Dermis microvascular lymphatic vessel endothelial cell (primary cell): Measurements from ENCODE around the gene MTIF3. TPM values are rescaled to one million over a fixed set of nuclear protein-coding genes. Genes with fewer than 3 reads are reported as not detected.

Experiments used
- DNase-seq, 2 donors: peaks; one replicate each; pipeline versions ENCODE4 v3.0.0 to v3.0.0-alpha.2; 2010; ENCODE audit warnings: low read depth in 2 of 2
- total RNA-seq: library from RNA; depleted of rRNA; stranded (reverse); fragments of >200 nt; gene quantifications from 2 replicates; pipeline ENCODE4 v1.2.1, GENCODE V29; 2014

MTIF3 gene
- total RNA-seq, 1 donor from 2014 or later, result 33.9 TPM

GRCh38 chr13:27455331-27455855, 5.0 kb upstream of the MTIF3 start:
- no peak for DNase-seq

DNA sequence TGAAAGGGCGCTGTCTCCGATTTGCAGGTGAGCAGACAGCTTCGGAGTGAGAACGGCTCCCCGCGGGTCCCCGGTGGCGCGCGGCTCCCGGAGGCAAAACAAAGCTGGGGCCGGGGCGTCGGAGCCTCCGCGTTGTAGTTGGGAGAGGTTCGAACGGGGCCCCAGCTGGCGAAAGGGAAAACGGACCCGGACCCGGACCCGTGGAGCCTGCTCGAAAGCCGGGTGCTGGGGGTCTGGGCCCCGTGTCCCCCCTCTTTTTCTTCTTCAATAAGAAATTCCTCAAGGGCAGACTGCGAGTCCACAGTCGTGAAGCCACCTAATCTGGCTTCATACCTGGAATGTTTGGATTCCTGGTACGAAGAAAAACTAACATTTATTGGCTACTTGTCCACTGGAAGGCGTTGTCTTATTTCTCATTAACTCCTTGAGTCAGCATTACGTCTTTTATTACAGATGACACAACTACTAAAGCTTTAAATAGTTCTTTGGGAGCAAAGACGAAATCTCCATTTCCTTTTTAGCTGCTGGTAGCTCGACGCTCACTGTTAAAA, 632 bp upstream of the MTIF3 start:
- peak in 1 of 2 donors; percentile 19 for DNase-seq

- DNase-seq, result no peak
Measured at GRCh38 chr13:27449081-27449603, 1.2 kb downstream of the MTIF3 start.

DNA sequence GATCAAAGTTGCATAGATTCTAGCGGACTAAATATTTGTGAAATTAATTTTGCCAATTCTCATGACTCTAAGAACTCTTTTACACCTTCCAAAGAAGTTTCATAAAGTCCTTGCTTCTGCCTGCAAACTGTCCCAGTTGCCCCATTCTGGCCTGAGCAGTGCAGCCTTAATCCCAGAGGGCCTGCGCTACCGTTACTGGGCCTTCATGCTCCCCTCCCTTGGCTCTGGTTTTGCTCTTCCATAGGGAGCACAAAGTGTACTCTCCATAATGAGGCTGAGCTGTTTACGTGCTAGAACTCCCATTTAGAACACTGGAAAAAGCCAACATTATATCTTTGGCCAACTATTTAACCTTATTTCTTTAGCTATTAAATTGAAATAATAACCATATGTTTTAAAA, 2.1 kb downstream of the MTIF3 start:
- DNase-seq, result no peak

DNA sequence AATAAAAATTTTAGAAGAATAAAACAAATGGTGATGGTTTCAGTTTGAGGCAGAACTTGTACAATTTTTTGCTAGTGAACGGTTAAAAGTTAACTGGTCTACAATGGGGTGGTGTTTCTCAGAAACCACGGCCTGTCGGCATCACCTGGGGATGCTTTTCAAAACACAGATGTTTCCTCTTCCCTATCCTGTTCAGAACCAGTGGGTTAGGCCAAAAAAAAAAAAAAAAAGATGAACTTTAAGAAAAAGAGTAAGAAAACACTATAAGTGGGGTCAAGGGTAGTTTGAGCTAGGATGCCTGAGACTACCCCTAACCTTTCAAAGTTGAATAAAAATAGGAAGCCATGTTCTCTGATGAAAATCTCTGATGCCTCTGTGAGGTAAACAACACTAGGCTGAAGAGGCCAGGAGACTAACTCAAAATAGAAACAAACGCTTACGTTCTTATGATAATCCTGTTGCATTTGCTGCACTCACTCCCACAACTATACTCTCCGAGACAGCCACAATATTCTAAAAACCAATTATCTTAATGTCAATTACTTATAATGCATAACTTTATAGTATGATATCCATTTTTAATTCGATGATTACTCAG, 3.3 kb downstream of the MTIF3 start:
- peak; percentile 71 to 79 for DNase-seq

GRCh38 chr13:27442797-27443196, 7.6 kb downstream of the MTIF3 start:
- no peak for DNase-seq

DNA sequence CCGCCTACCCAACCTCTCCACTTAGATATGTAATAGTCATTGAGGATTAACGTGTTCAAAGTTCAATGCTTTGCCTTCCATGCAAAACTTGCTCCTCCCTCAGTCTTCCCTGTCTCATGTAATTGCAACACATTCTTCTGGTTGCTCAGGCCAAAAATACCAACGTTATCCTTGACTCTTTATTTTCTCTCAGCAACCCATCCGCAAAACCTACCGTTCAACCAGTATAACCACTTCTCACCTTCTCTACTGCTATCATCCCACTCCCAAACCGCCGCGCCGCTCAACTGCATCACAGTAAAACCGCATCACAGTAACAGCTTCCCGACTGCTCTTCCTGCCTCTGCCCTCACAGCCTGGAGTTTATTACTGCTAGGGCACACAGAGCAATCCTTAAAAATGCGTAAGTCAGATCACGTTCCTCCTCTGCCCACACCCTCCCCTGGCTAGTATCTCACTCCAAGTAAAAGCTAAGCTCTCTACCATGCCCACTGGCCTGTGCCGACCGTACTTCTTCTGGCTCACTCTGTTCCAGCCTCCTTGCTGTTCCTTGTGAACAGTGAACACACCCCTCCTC, 8.2 kb downstream of the MTIF3 start:
- DNase-seq, result no peak

- no peak for DNase-seq
Measured at GRCh38 chr13:27440408-27440807, 10.0 kb downstream of the MTIF3 start.

GRCh38 chr13:27437126-27437525, 13.2 kb downstream of the MTIF3 start:
- DNase-seq, result no peak

GRCh38 chr13:27432611-27433210, 17.7 kb downstream of the MTIF3 start:
- no peak for DNase-seq

- DNase-seq, result no peak
Measured at GRCh38 chr13:27432180-27432579, 18.2 kb downstream of the MTIF3 start.

- no peak for DNase-seq
Measured at GRCh38 chr13:27428160-27428559, 22.2 kb downstream of the MTIF3 start.

DNA sequence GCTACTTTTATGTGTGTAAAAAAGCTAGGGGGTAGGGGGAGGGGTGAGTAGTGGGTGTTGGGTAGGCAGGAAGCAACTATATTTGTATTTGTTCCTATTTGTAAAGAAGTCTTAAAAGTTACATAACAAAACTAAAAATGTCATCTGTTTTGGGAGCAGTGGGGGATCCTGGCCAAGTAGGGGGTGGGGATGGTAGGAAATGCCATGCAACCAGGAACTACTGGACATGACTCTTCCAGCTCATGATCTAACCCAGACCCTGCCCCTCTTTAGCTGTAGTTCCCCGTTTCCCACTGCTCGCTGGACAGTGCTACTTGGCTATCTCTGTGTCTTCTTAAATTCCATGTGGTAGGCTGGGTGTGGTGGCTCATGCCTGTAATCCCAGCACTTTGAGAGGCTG, 22.7 kb downstream of the MTIF3 start:
- peak in 1 of 2 donors; percentile 22 for DNase-seq

DNA sequence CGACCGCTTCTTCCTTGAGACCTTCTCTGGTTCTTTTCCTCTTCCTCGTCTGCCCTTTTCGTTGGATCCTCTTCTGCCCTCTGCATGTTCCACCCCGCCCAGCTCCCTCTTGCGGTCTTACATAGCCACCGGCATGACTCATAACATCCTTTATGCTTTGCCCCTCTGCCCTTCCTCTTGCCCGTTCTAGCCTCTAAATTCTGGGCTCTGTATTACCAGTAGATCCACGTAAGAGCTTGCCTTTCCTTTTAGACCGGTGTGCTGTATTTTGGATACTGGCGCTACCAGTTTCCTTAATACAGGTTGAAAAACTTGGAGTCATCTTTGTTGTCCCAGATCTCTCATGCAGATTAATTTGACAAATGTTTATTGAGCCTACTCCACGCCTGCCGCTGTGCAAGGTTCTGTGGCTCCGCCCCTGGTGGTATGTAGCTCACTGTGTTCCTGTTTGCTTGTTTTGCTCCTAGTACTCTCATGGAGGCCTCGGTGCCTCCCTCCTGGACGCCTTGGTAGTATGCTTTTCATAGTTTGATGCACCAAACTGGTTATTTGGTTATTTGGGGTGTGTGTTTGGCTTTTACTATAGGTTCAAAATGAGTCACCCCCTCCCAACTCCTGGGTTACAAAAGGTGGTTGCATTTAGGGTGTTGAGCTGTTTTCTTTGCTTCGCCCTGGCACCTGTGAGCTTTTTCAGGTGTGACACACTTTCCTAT, 24.3 kb downstream of the MTIF3 start:
- peak; percentile 76 to 92 for DNase-seq

- peak in 1 of 2 donors; percentile 15 for DNase-seq
Measured at GRCh38 chr13:27425158-27425917, 25.0 kb downstream of the MTIF3 start.

GRCh38 chr13:27424246-27425157, 25.9 kb downstream of the MTIF3 start, which contains the start of gene GTF3A:
TSS of gene GTF3A (plus strand) at chr13:27424619.
- peak; percentile 71 to 88 for DNase-seq

GRCh38 chr13:27423333-27423732, 27.0 kb downstream of the MTIF3 start:
- no peak for DNase-seq

DNA sequence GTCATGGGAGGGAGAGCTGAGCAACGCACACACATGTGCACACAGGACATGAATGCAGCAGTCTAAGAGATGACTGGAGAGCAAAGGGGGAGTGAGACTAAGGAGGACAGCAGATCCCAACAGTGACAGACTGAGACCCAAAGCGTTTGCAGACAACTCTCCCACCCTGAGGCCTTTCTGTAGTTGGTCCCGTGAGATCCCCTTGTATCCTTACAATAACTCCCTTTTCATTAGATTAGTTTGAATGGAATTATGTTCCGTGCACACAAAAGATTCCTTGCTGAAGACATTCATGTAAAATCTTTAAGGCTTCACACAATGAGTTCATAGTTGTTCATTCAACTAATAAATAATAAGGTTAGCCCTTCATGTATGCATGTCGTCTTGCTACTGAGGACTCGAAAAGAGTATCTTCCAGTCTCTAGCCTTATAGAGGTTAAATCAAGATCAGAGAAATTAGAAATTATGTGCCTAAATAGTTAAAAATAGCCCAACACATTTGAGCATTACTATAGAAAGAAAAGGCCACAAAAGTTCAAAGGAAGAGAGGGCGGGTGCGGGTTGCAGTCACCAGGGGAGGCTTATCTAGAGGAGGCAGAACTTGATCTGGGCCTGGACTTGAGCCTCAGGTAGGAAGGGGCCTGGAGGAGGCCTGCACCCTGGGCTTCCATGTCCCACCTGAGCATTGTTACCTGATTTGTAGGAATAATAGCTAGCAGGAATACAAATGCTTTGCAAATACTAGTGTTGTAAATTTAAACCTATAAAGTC, 29.1 kb downstream of the MTIF3 start:
- no peak for DNase-seq

GRCh38 chr13:27419328-27419727, 31.0 kb downstream of the MTIF3 start:
- no peak for DNase-seq
